K562 (cell line): Measurements from ENCODE around the gene ABCA7. TPM values are rescaled to one million over a fixed set of nuclear protein-coding genes. Genes with fewer than 3 reads are reported as not detected.

Experiments used
- CHAMP1 ChIP-seq: fragments of 450-650 bp; IDR thresholded peaks from 2 replicates; pipeline ENCODE4 v1.6.1; 2016; ENCODE audit warnings: mild to moderate bottlenecking
- DDX20 ChIP-seq: fragments of 450-650 bp; IDR thresholded peaks from 2 replicates; pipeline ENCODE4 v1.6.1; 2016; ENCODE audit warnings: missing genetic modification characterization, low read depth, mild to moderate bottlenecking, missing compliant biosample characterization, moderate library complexity
- EGR1 ChIP-seq: fragments of 450-650 bp; conservative IDR thresholded peaks from 2 replicates; pipeline ENCODE4 v1.6.1; 2017; ENCODE audit warnings: mild to moderate bottlenecking
- FOXA3 ChIP-seq, 2 experiments: fragments of 450-650 bp in 1 of 2; sonication (generic) in 1 of 2; formaldehyde crosslinking; IDR thresholded peaks in 1 of 2; conservative IDR thresholded peaks in 1 of 2; 2 replicates each; pipeline versions ENCODE4 v1.4.0 to v1.8.0; 2020 to 2022; ENCODE audit warnings: mild to moderate bottlenecking in 2 of 2, missing genetic modification reagents in 1 of 2
- HNRNPH1 ChIP-seq: fragments of 200-400 bp; formaldehyde crosslinking; optimal IDR thresholded peaks from 2 replicates; pipeline ENCODE3; 2017; ENCODE audit warnings: low read depth, mild to moderate bottlenecking, low read length, moderate library complexity
- HNRNPLL ChIP-seq: fragments of 200-400 bp; formaldehyde crosslinking; IDR thresholded peaks from 2 replicates; pipeline ENCODE4 v1.6.1; 2017; ENCODE audit warnings: low read length, low read depth, mild to moderate bottlenecking; ENCODE audit not compliant: poor library complexity, severe bottlenecking
- MTF1 ChIP-seq: fragments of 250-450 bp; sonication (Bioruptor Pico); IDR thresholded peaks from 2 replicates; pipeline ENCODE4 v1.9.0; 2021; ENCODE audit warnings: moderate library complexity, mild to moderate bottlenecking, inconsistent platforms, borderline replicate concordance
- MYBL2 ChIP-seq, 2 experiments: fragments of 450-650 bp in 1 of 2; sonication (generic) in 1 of 2; formaldehyde crosslinking in 1 of 2; IDR thresholded peaks; 2 replicates each; pipeline versions ENCODE4 v1.6.1 to v1.8.1; 2017 to 2022; ENCODE audit warnings: borderline replicate concordance in 1 of 2, inconsistent platforms in 1 of 2, low read depth in 1 of 2, mild to moderate bottlenecking in 1 of 2, missing genetic modification reagents in 1 of 2, moderate library complexity in 1 of 2
- PTBP1 ChIP-seq: fragments of 200-400 bp; formaldehyde crosslinking; IDR thresholded peaks from 2 replicates; pipeline ENCODE4 v1.6.1; 2017; ENCODE audit warnings: low read depth, low read length
- SMC3 ChIP-seq: conservative IDR thresholded peaks from 2 replicates; pipeline ENCODE4 v1.6.1; 2011; ENCODE audit warnings: low read depth, low read length, improper control_type of control experiment; ENCODE audit not compliant: insufficient read depth
- SNAPC5 ChIP-seq: fragments of 250-450 bp; sonication (Bioruptor Pico); IDR thresholded peaks from 2 replicates; pipeline ENCODE4 v1.8.0; 2021; ENCODE audit warnings: moderate library complexity, mild to moderate bottlenecking, inconsistent platforms
- SRSF1 ChIP-seq: fragments of 200-400 bp; formaldehyde crosslinking; IDR thresholded peaks from 2 replicates; pipeline ENCODE4 v1.6.1; 2017; ENCODE audit warnings: mild to moderate bottlenecking, low read depth, low read length, moderate library complexity
- THAP12 ChIP-seq: fragments of 250-450 bp; sonication (Bioruptor Pico); IDR thresholded peaks from 2 replicates; pipeline ENCODE4 v1.9.0; 2021; ENCODE audit warnings: mild to moderate bottlenecking, inconsistent platforms
- ZBTB11 ChIP-seq, 3 experiments: fragments of 200-800 bp in 1 of 3; fragments of 250-450 bp in 1 of 3; fragments of 450-650 bp in 1 of 3; sonication (Bioruptor Pico) in 1 of 3; sonication (Bioruptor generic) in 1 of 3; formaldehyde crosslinking in 1 of 3; IDR thresholded peaks; 2 replicates each; pipeline versions ENCODE4 v1.6.1 to v1.8.0; 2016 to 2022; ENCODE audit warnings: mild to moderate bottlenecking in 2 of 3, missing genetic modification characterization in 2 of 3, missing compliant biosample characterization in 1 of 3, moderate library complexity in 1 of 3
- ZNF280B ChIP-seq: fragments of 250-450 bp; sonication (Bioruptor Pico); IDR thresholded peaks from 2 replicates; pipeline ENCODE4 v1.5.1; 2021; ENCODE audit warnings: mild to moderate bottlenecking
- polyA plus RNA-seq, 8 experiments: library from polyadenylated mRNA; depleted of rRNA in 4 of 8; stranded (reverse) in 5 of 8; unstranded in 3 of 8; fragments of >200 nt; fragmentation: Nextera tagmentation in 2 of 8; fragmentation: Illumina TruSeq in 1 of 8; extraction: Ambion mirVana in 2 of 8; extraction: Trizol in 1 of 8; gene quantifications; 2 replicates each; pipeline versions ENCODE4 v1.2.1 to v1.2.3, GENCODE V29; 2011 to 2014; ENCODE audit warnings: inconsistent platforms in 1 of 8, missing spikeins in 1 of 8
- total RNA-seq, 7 experiments: library from RNA; depleted of rRNA in 6 of 7; stranded (reverse); fragments of >200 nt in 6 of 7; fragmentation: Illumina TruSeq in 2 of 7; extraction: Trizol in 2 of 7; gene quantifications; 2 replicates each; pipeline versions ENCODE4 v1.2.1 to v1.2.3, GENCODE V29; 2011 to 2021; ENCODE audit warnings: low replicate concordance in 1 of 7

Gene ABCA7
- total and polyA plus RNA-seq, 9 of the 15 experiments (the other 6 are each of a cell fraction or from before 2014, with no cell fraction given): 2.3 to 96.1 (median 31.2) TPM

- no peak for TF ChIP-seq SNAPC5
- TF ChIP-seq PTBP1: no peak
- TF ChIP-seq DDX20 (tag): no peak
- TF ChIP-seq MTF1 (CRISPR knock-in tag): no peak
- TF ChIP-seq FOXA3 (CRISPR knock-in tag; conservative IDR thresholded peaks at IDR 0.05 in 1 of 2, IDR thresholded peaks at IDR 0.05 in 1 of 2): 0 out of 4 replicates have a peak, but pooled peaks of 1 of the 2 experiments have one; percentile 40
- no peak for TF ChIP-seq HNRNPH1
- peak; percentile 60; the same call in 1 of the 2 replicates for TF ChIP-seq THAP12 (CRISPR knock-in tag)
- TF ChIP-seq CHAMP1: no peak
- TF ChIP-seq SRSF1: no peak
- TF ChIP-seq EGR1: peak; percentile 24; the same call in 1 of the 2 replicates
- no peak for TF ChIP-seq SMC3
- no peak for TF ChIP-seq ZNF280B (CRISPR knock-in tag)
- no peak for TF ChIP-seq HNRNPLL
- TF ChIP-seq ZBTB11 (CRISPR knock-in tag; IDR thresholded peaks at IDR 0.05): no peak
- no peak for TF ChIP-seq MYBL2 (IDR thresholded peaks at IDR 0.05; ENCODE audit: low read depth)
- no peak for TF ChIP-seq MYBL2 (CRISPR knock-in tag; IDR thresholded peaks at IDR 0.05; ENCODE audit: borderline replicate concordance)
These were observed 26.9 kb downstream of the ABCA7 start, which contains the start of gene ARHGAP45 (continued) for GRCh38 chr19:1066748-1067340.
